Neural crest cell (in vitro differentiated cells): Measurements from ENCODE around the gene OOSP4B. TPM values are rescaled to one million over a fixed set of nuclear protein-coding genes. Genes with fewer than 3 reads are reported as not detected.
"Not testable (repeated sequence)": the region's sequence is repeated elsewhere in the genome, so short reads cannot be mapped to it uniquely, and the experiment has no call there.

Experiments
- DNase-seq: peaks from one replicate; pipeline ENCODE4 v3.0.0; 2021; ENCODE audit warnings: low read depth, mixed read lengths, low spot score
- H3K27ac Mint-ChIP-seq: one replicate; pipeline ENCODE4 v1.8.0; 2021; ENCODE audit warnings: mild to moderate bottlenecking, mixed read lengths; ENCODE audit not compliant: unreplicated experiment
- H3K27me3 Mint-ChIP-seq: 2 replicates; pipeline ENCODE4 v1.8.0; 2021; ENCODE audit warnings: low read depth, mild to moderate bottlenecking, mixed read lengths
- H3K36me3 Mint-ChIP-seq: 2 replicates; pipeline ENCODE4 v1.8.0; 2021; ENCODE audit warnings: low read depth, mild to moderate bottlenecking, mixed read lengths
- H3K4me1 Mint-ChIP-seq: 2 replicates; pipeline ENCODE4 v1.8.0; 2021; ENCODE audit warnings: mixed read lengths
- H3K4me3 Mint-ChIP-seq: one replicate; pipeline ENCODE4 v1.8.0; 2021; ENCODE audit warnings: mild to moderate bottlenecking, mixed read lengths
- H3K9me3 Mint-ChIP-seq: 2 replicates; pipeline ENCODE4 v1.8.0; 2021; ENCODE audit warnings: mixed read lengths
- total RNA-seq: library from RNA; stranded (reverse); gene quantifications from 2 replicates; pipeline ENCODE4 v1.2.1, GENCODE V29; 2021
- TF ChIP-seq, protein P1 (sequence below): fragments of 200-600 bp; sonication (generic); conservative IDR thresholded peaks from 2 replicates; pipeline ENCODE4 v1.5.0; 2021; ENCODE audit warnings: antibody characterized with exemption, mild to moderate bottlenecking

OOSP4B gene
- total RNA-seq, 1 donor from 2014 or later = not detected

DNA sequence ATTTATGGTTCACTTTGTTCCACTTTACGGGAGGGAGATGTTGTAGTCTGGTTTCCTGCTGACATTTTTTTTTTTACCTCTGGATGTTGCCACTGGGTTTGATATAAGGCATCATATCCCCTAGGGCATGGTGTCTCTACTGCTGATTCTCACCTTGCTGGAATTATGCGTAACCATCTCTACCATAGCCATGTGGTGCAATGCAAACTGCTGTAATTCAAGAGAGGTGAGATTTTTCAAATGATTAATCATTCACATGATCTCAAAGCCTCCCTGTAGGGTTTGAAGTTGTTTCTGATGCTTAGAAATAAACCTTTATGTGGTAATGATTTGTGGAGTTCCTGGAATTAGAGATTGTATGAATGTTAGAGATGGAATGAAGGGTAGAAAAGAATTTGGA lies 52.5 kb downstream of the OOSP4B start:
- Mint-ChIP-seq H3K9me3 (no peaks in the 10 kb centered on the region), H3K4me1 (no peaks in the 10 kb centered on the region), H3K27me3 (peaks cover 10% of the 10 kb centered on the region), H3K27ac (no peak overlapping the region), H3K4me3 (no peak overlapping the region), H3K36me3 (no peaks in the 10 kb centered on the region)
- DNase-seq = no peak
- TF ChIP-seq, protein P1, sequence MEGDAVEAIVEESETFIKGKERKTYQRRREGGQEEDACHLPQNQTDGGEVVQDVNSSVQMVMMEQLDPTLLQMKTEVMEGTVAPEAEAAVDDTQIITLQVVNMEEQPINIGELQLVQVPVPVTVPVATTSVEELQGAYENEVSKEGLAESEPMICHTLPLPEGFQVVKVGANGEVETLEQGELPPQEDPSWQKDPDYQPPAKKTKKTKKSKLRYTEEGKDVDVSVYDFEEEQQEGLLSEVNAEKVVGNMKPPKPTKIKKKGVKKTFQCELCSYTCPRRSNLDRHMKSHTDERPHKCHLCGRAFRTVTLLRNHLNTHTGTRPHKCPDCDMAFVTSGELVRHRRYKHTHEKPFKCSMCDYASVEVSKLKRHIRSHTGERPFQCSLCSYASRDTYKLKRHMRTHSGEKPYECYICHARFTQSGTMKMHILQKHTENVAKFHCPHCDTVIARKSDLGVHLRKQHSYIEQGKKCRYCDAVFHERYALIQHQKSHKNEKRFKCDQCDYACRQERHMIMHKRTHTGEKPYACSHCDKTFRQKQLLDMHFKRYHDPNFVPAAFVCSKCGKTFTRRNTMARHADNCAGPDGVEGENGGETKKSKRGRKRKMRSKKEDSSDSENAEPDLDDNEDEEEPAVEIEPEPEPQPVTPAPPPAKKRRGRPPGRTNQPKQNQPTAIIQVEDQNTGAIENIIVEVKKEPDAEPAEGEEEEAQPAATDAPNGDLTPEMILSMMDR = no peak

DNA sequence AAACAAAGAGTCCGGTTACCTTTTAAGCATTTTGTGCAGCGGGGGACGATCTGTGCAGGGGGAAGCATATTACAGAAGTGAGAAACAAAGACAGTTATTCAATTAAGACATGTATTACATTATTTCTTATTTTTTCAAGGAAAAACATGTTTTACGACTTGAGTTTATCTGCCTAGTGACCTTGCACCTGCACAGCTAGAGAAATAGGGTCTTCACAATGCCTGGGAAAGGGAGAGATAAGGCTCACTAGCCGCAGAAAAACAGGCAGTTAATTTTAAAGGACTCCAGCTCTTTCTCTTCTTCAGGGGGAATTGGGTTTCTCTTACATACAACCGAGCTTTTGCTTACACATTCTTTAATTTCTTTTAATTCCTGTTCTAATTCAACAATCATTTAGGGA lies 54.7 kb downstream of the OOSP4B start:
- DNase-seq, H3K4me1 Mint-ChIP-seq, H3K9me3 Mint-ChIP-seq, H3K27ac Mint-ChIP-seq, H3K36me3 Mint-ChIP-seq, H3K4me3 Mint-ChIP-seq: not testable (repeated sequence)
- H3K27me3 Mint-ChIP-seq = peaks cover 14% of the 10 kb centered on the region

DNA sequence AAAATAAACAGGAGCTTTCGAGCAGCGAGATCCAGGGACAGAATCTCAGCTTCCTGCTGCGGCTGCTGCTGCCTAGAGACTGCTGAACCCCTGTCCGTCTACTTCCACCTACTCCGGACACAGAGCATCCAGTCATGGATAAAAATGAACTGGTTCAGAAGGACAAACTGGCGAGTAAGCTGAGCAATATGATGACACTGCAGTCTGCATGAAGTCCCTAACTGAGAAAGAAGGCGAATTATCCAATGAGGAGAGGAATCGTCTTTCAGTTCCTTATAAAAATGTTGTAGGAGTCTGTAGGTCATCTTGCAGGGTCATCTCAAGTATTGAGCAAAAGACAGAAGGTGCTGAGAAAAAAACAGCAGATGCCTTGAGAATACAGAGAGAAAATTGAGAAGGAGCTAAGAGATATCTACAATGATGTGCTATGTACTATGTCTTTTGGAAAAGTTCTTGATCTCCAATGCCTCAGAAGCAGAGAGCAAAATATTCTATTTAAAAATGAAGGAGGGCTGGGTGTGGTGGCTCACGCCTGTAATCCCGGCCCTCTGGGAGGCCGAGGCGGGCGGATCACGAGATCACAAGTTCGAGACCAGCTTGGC lies 60.3 kb downstream of the OOSP4B start:
- H3K27ac Mint-ChIP-seq = no peak overlapping the region
- no peaks in the 10 kb centered on the region for H3K9me3 Mint-ChIP-seq
- H3K36me3 Mint-ChIP-seq = no peaks in the 10 kb centered on the region
- TF ChIP-seq, protein P1 = no peak
- no peaks in the 10 kb centered on the region for H3K4me1 Mint-ChIP-seq
- no peak overlapping the region for H3K4me3 Mint-ChIP-seq
- H3K27me3 Mint-ChIP-seq = peaks cover 8% of the 10 kb centered on the region
- no peak for DNase-seq

DNA sequence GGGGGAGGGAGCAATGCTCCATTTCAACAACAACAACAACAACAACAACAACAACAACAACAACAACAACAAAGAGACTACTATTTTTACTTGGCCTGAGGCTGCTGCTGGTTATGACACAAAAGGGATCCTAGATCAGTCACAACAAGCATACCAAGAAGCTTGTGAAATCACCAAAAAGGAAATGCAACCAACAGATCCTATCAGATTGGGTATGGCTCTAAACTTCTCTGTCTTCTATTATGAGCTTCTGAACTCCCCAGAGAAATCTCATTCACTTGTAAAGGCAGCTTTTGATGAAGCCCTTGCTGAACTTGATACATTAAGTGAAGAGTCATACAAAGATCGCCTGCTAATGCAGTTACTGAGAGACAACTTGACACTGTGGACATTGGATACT lies 61.0 kb downstream of the OOSP4B start:
- TF ChIP-seq, protein P1 = no peak
- Mint-ChIP-seq H3K4me3 (no peak overlapping the region), H3K36me3 (no peaks in the 10 kb centered on the region), H3K9me3 (no peaks in the 10 kb centered on the region), H3K4me1 (no peaks in the 10 kb centered on the region), H3K27ac (no peak overlapping the region), H3K27me3 (peaks cover 13% of the 10 kb centered on the region)
- no peak for DNase-seq

DNA sequence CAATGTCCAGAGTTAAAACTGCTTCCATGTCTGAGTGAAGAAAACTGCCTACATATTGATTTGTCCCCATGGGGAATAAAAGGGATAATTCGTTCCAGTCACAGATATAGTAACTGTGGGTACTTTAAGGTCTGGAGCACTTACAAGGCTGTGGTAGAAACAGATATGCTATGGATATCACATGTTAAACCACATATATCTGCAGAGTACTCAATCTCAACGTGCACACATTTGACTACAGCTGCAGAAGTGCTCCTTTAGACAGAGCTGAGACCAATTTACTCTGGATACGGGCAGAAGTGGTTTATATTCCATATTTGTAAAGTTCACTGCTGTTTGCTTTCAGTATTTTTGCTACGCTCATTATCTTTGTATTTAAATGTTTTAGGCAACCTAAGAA lies 61.8 kb downstream of the OOSP4B start:
- H3K36me3 Mint-ChIP-seq = no peaks in the 10 kb centered on the region
- H3K4me1 Mint-ChIP-seq = no peaks in the 10 kb centered on the region
- no peak overlapping the region for H3K27ac Mint-ChIP-seq
- no peaks in the 10 kb centered on the region for H3K9me3 Mint-ChIP-seq
- H3K4me3 Mint-ChIP-seq = no peak overlapping the region
- TF ChIP-seq, protein P1 = no peak
- H3K27me3 Mint-ChIP-seq = peaks cover 13% of the 10 kb centered on the region
- no peak for DNase-seq

DNA sequence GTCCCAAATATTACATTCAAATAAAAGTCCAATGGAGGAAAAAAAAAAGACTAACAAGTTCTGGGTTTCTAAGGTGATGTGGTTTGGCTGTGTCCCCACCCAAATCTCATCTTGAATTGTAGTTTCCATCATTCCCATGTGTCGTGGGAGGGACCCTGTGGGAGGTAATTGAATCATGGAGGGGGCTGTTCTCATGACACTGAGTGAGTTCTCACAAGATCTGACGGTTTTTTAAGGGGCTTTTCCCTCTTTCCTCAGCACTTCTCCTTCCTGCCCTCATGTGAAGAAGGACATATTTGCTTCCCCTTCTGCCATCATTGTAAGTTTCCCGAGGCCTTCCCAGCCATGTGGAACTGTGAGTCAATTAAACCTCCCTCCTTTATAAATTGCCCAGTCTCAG lies 63.6 kb downstream of the OOSP4B start:
- Mint-ChIP-seq H3K27ac (no peak overlapping the region), H3K4me1 (no peaks in the 10 kb centered on the region), H3K36me3 (no peaks in the 10 kb centered on the region), H3K9me3 (no peaks in the 10 kb centered on the region), H3K4me3 (no peak overlapping the region), H3K27me3 (peaks cover 21% of the 10 kb centered on the region)
- no peak for DNase-seq
- TF ChIP-seq, protein P1 = no peak

Other genes with a start within 250 kb of the OOSP4B start
- 44.4 and 45.6 TPM in 2 replicates for gene MRPL16, start 206.4 kb upstream of the OOSP4B start, total RNA-seq
- not detected in 2 replicates for gene CBLIF, start 171.7 kb upstream of the OOSP4B start, total RNA-seq
- not detected in 2 replicates for gene TCN1, start 150.7 kb upstream of the OOSP4B start, total RNA-seq
- not detected in 2 replicates for gene OOSP3, start 138.4 kb upstream of the OOSP4B start, total RNA-seq
- not detected in 2 replicates for gene OOSP1, start 78.7 kb upstream of the OOSP4B start, total RNA-seq
- gene OOSP4A, start 53.1 kb upstream of the OOSP4B start, total RNA-seq = not detected in 2 replicates
- gene OOSP2, start 23.2 kb downstream of the OOSP4B start, total RNA-seq = not detected in 2 replicates
- not detected in 2 replicates for gene MS4A3, start 39.5 kb downstream of the OOSP4B start, total RNA-seq
- gene MS4A2, start 71.5 kb downstream of the OOSP4B start, total RNA-seq = not detected in 2 replicates
- gene MS4A6A, start 165.9 kb downstream of the OOSP4B start, total RNA-seq = not detected in 2 replicates
- gene MS4A4E, start 226.0 kb downstream of the OOSP4B start, total RNA-seq = 0.27 and 0.28 TPM in 2 replicates